ENCODE measurements around the gene STK17A. TPM values are rescaled to one million over a fixed set of nuclear protein-coding genes. Genes with fewer than 3 reads are reported as not detected.

The STK17A gene
- polyA plus RNA-seq, 1 of the 3 experiments (the other 2 are of a cell fraction): 47.8 TPM

DNA sequence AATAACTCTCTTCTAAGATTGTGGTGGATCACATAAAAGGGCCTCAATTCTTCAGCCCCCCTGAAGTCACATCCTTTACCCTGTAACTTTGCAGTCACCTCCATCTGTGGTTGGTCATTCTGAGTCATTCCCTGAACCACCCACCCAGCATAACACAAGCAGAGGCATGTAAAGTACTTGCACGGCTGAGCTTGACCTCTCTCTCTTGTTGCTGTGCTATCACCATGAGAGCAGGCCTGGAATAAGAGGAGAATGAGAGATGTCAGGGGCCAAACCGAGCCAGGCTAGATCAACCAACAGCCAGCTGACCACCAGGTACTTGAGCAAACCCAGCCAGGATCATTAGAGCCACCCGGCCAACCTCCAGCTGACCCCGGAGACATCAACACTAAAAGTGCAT, 13.5 kb upstream of the STK17A start:
- H3K27ac ChIP-seq (ENCODE audit: low read depth in 2 of 2, low read length in 1 of 2): no peak overlapping the region
- peaks cover 9% of the 10 kb centered on the region for H3F3A ChIP-seq (replicated peaks; ENCODE audit: insufficient read depth)
- POLR2A ChIA-PET: no interaction called here
- H3K4me3 ChIP-seq (ENCODE audit: low read depth in 2 of 2, low read length in 1 of 2): no peak overlapping the region
- no peak overlapping the region for H3K9ac ChIP-seq
- H2AFZ ChIP-seq (ENCODE audit: low read depth): no peak overlapping the region
- TF ChIP-seq TCF12 (IDR thresholded peaks at IDR 0.05) (peak; percentile 21; the same call in 1 of the 2 replicates), FOXJ3 (CRISPR knock-in tag; IDR thresholded peaks at IDR 0.05) (no peak), USF1 (IDR thresholded peaks at IDR 0.05; ENCODE audit: borderline replicate concordance, low read depth) (no peak), CTCF (IDR thresholded peaks at IDR 0.05) (no peak), FOSL2 (IDR thresholded peaks at IDR 0.05; ENCODE audit: borderline replicate concordance, low read depth) (0 out of 2 replicates have a peak, but pooled peaks have one; percentile 21)
- H3K9me3 ChIP-seq: no peaks in the 10 kb centered on the region
- no peaks in the 10 kb centered on the region for H3K36me3 ChIP-seq (replicated peaks in 1 of 2; ENCODE audit: control insufficient read depth in 1 of 2, insufficient read depth in 2 of 2, low read length in 1 of 2)
- WGBS (ENCODE audit: low lambda C conversion rate): 60% methylated on average over 4 of the region's 4 CpGs
- CTCF ChIA-PET: interaction anchor here (0.6 to 10.4 kb wide), 6 partner anchors 13 to 352 kb away, joined by 3 to 133 read pairs (median 3); partner anchors contain the start of gene STK17A
- H4K20me1 ChIP-seq (ENCODE audit: insufficient read depth): no peaks in the 10 kb centered on the region
- no peaks in the 10 kb centered on the region for H3K79me2 ChIP-seq (ENCODE audit: insufficient read depth)
- no peak overlapping the region for H3K4me2 ChIP-seq
- H3K9me2 ChIP-seq: no peaks in the 10 kb centered on the region
- H3K27me3 ChIP-seq (ENCODE audit: insufficient read depth): no peaks in the 10 kb centered on the region
- no peak for DNase-seq
- H3K4me1 ChIP-seq (ENCODE audit: control insufficient read depth in 1 of 2, insufficient read depth in 2 of 2, low read depth in 1 of 2, low read length in 1 of 2): no peaks in the 10 kb centered on the region

DNA sequence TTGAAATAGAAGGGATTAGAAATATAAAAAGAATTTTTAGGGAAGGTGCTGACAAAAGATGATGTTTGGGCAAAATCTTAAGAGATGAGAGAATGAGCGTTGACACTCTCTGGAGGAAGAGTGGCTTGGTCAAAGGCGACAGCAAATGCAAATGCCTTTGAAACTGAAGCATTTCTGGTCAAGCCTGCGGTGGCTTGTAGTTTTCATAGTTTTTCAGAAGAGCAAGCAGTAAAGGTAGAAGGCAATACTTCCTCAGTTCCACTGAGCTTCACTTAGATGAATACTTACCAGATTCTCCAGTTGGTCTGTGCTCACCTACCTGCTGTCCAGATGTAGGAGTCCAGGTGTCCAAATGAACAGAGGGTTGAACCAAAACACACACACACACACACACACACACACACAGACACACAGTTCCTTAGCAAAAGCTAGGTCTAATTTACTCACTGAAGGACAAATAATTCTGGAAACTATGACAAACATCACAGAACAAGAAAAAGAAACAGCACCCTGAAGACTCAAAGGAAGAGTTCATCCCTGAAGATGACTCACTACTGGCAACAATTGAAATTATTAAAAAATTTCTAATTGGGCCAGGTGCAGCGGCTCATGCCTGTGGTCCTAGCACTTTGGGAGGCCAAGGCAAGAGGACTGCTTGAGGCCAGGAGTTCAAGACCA, 12.1 kb upstream of the STK17A start:
- Histone ChIP-seq H3K27ac (ENCODE audit: low read depth in 2 of 2, low read length in 1 of 2) (no peak overlapping the region), H3F3A (replicated peaks; ENCODE audit: insufficient read depth) (peaks cover 9% of the 10 kb centered on the region), H3K9me2 (no peaks in the 10 kb centered on the region), H2AFZ (ENCODE audit: low read depth) (no peak overlapping the region), H3K9ac (no peak overlapping the region), H3K4me2 (no peak overlapping the region), H3K27me3 (ENCODE audit: insufficient read depth) (no peaks in the 10 kb centered on the region), H4K20me1 (ENCODE audit: insufficient read depth) (no peaks in the 10 kb centered on the region), H3K4me1 (ENCODE audit: control insufficient read depth in 1 of 2, insufficient read depth in 2 of 2, low read depth in 1 of 2, low read length in 1 of 2) (no peaks in the 10 kb centered on the region), H3K36me3 (replicated peaks in 1 of 2; ENCODE audit: control insufficient read depth in 1 of 2, insufficient read depth in 2 of 2, low read length in 1 of 2) (no peaks in the 10 kb centered on the region), H3K9me3 (no peaks in the 10 kb centered on the region), H3K4me3 (ENCODE audit: low read depth in 2 of 2, low read length in 1 of 2) (no peak overlapping the region), H3K79me2 (ENCODE audit: insufficient read depth) (no peaks in the 10 kb centered on the region)
- WGBS (ENCODE audit: low lambda C conversion rate): 94% methylated on average over 4 of the region's 4 CpGs
- ChIA-PET CTCF (interaction anchor here (1.0 to 10.4 kb wide), 2 partner anchors 11 to 268 kb away, joined by 3 to 133 read pairs; partner anchors contain the start of gene STK17A), POLR2A (interaction anchor here (1.0 kb wide), 1 partner anchor 12 kb away, joined by 4 read pairs; no protein-coding TSS in a partner anchor)
- TF ChIP-seq NRF1 (IDR thresholded peaks at IDR 0.05; ENCODE audit: low read depth, low read length): no peak
- no peak for TF ChIP-seq USF1 (IDR thresholded peaks at IDR 0.05; ENCODE audit: borderline replicate concordance, low read depth)
- no peak for TF ChIP-seq NFIC (IDR thresholded peaks at IDR 0.05; ENCODE audit: borderline replicate concordance)
- TF ChIP-seq RAD21 (IDR thresholded peaks at IDR 0.05; ENCODE audit: low read length): no peak
- TF ChIP-seq MAX (IDR thresholded peaks at IDR 0.05; ENCODE audit: low read depth): no peak
- no peak for TF ChIP-seq ELF1 (IDR thresholded peaks at IDR 0.05)
- no peak for TF ChIP-seq TAF1 (IDR thresholded peaks at IDR 0.05; ENCODE audit: borderline replicate concordance, low read depth, low read length)
- TF ChIP-seq RCOR1 (IDR thresholded peaks at IDR 0.05; ENCODE audit: low read length): no peak
- no peak for TF ChIP-seq MXI1 (IDR thresholded peaks at IDR 0.05; ENCODE audit: low read depth, low read length)
- TF ChIP-seq SIN3A (IDR thresholded peaks at IDR 0.05; ENCODE audit: borderline replicate concordance, low read depth, low read length): no peak
- no peak for TF ChIP-seq CHD2 (IDR thresholded peaks at IDR 0.05; ENCODE audit: low read length, partially characterized antibody)
- no peak for TF ChIP-seq GABPA (IDR thresholded peaks at IDR 0.05; ENCODE audit: low read depth)
- no peak for TF ChIP-seq RFX5 (IDR thresholded peaks at IDR 0.05; ENCODE audit: low read length)
- TF ChIP-seq, protein P1, sequence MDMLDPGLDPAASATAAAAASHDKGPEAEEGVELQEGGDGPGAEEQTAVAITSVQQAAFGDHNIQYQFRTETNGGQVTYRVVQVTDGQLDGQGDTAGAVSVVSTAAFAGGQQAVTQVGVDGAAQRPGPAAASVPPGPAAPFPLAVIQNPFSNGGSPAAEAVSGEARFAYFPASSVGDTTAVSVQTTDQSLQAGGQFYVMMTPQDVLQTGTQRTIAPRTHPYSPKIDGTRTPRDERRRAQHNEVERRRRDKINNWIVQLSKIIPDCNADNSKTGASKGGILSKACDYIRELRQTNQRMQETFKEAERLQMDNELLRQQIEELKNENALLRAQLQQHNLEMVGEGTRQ (IDR thresholded peaks at IDR 0.05; ENCODE audit: borderline replicate concordance, low read depth, low read length): no peak
- no peak for DNase-seq
